VCaP (cell line): ENCODE results near the gene LIMS4.
"Not testable (repeated sequence)": the region's sequence is repeated elsewhere in the genome, so short reads cannot be mapped to it uniquely, and the experiment has no call there.

Experiments
- H3K27ac ChIP-seq: fragments of 450-650 bp; 2 replicates; pipeline ENCODE4 v1.5.1; 2017

Gene LIMS4

GRCh38 chr2:110472171-110473058, at the start of gene LIMS4:
Gene LIMS4, minus strand, starts transcription at chr2:110472816. Its CDS starts 38 bp downstream, at chr2:110472778.
- H3K27ac ChIP-seq, result not testable (repeated sequence)

- not testable (repeated sequence) for H3K27ac ChIP-seq
Observed at GRCh38 chr2:110499755-110500377, 27.2 kb upstream of the LIMS4 start.

- H3K27ac ChIP-seq, result not testable (repeated sequence)
Observed at GRCh38 chr2:110496027-110496426, 23.4 kb upstream of the LIMS4 start.

GRCh38 chr2:110494488-110494887, 21.9 kb upstream of the LIMS4 start:
- not testable (repeated sequence) for H3K27ac ChIP-seq

- H3K27ac ChIP-seq, result not testable (repeated sequence)
Observed at GRCh38 chr2:110488991-110489390, 16.4 kb upstream of the LIMS4 start.

GRCh38 chr2:110482697-110483096, 10.1 kb upstream of the LIMS4 start:
- not testable (repeated sequence) for H3K27ac ChIP-seq

GRCh38 chr2:110481200-110481599, 8.6 kb upstream of the LIMS4 start:
- H3K27ac ChIP-seq, result not testable (repeated sequence)

- not testable (repeated sequence) for H3K27ac ChIP-seq
Observed at GRCh38 chr2:110480084-110480483, 7.5 kb upstream of the LIMS4 start.

- not testable (repeated sequence) for H3K27ac ChIP-seq
Observed at GRCh38 chr2:110477370-110477769, 4.8 kb upstream of the LIMS4 start.

GRCh38 chr2:110476952-110477351, 4.3 kb upstream of the LIMS4 start:
- not testable (repeated sequence) for H3K27ac ChIP-seq

GRCh38 chr2:110475627-110476359, 3.2 kb upstream of the LIMS4 start:
- H3K27ac ChIP-seq, result not testable (repeated sequence)

- not testable (repeated sequence) for H3K27ac ChIP-seq
Observed at GRCh38 chr2:110474898-110475297, 2.3 kb upstream of the LIMS4 start.

GRCh38 chr2:110473059-110473358, 393 bp upstream of the LIMS4 start:
- H3K27ac ChIP-seq, result not testable (repeated sequence)

- H3K27ac ChIP-seq, result not testable (repeated sequence)
Observed at GRCh38 chr2:110468921-110469320, 3.7 kb downstream of the LIMS4 start.

GRCh38 chr2:110465312-110465711, 7.3 kb downstream of the LIMS4 start:
- H3K27ac ChIP-seq, result not testable (repeated sequence)

- not testable (repeated sequence) for H3K27ac ChIP-seq
Observed at GRCh38 chr2:110462458-110462857, 10.2 kb downstream of the LIMS4 start.

GRCh38 chr2:110460318-110460717, 12.3 kb downstream of the LIMS4 start:
- not testable (repeated sequence) for H3K27ac ChIP-seq

- not testable (repeated sequence) for H3K27ac ChIP-seq
Observed at GRCh38 chr2:110457214-110457590, 15.4 kb downstream of the LIMS4 start.

- H3K27ac ChIP-seq, result not testable (repeated sequence)
Observed at GRCh38 chr2:110456291-110457213, 16.1 kb downstream of the LIMS4 start.

GRCh38 chr2:110455080-110455670, 17.4 kb downstream of the LIMS4 start:
- H3K27ac ChIP-seq, result not testable (repeated sequence)

GRCh38 chr2:110450951-110451350, 21.7 kb downstream of the LIMS4 start:
- not testable (repeated sequence) for H3K27ac ChIP-seq
